Kidney (tissue), 14 donors: ENCODE data around the gene LDLRAD4. TPM values are rescaled to one million over a fixed set of nuclear protein-coding genes. Genes with fewer than 3 reads are reported as not detected.

Source experiments
- DNase-seq, 5 donors: peaks; one replicate each; pipeline ENCODE4 v3.0.0-alpha.2; 2013 to 2020
- FAIRE-seq: peaks from 2 replicates; lab custom pipeline; 2012; peaks lifted over from hg19 to GRCh38; lab: Jason Lieb, UNC
- H3K27ac ChIP-seq, 2 donors: one replicate each; pipeline ENCODE4 v1.7.0; 2013; ENCODE audit warnings: low read depth in 2 of 2, low read length in 2 of 2, inconsistent platforms in 1 of 2
- H3K27me3 ChIP-seq: one replicate; pipeline ENCODE4 v1.7.1; 2013; ENCODE audit warnings: low read length, inconsistent platforms; ENCODE audit not compliant: control insufficient read depth, insufficient read depth
- H3K36me3 ChIP-seq, 3 donors: one replicate each; pipeline versions ENCODE4 v1.7.0 to v1.7.1; 2013; ENCODE audit warnings: low read length in 3 of 3, control low read depth in 1 of 3, inconsistent platforms in 1 of 3; ENCODE audit not compliant: insufficient read depth in 3 of 3, control insufficient read depth in 2 of 3
- H3K4me1 ChIP-seq, 3 donors: one replicate each; pipeline versions ENCODE4 v1.7.0 to v1.7.1; 2013; ENCODE audit warnings: low read length in 3 of 3, inconsistent platforms in 1 of 3, low read depth in 1 of 3; ENCODE audit not compliant: control insufficient read depth in 2 of 3, insufficient read depth in 2 of 3
- H3K4me3 ChIP-seq, 3 donors: one replicate each; pipeline versions ENCODE4 v1.7.0 to v1.8.1; 2013; ENCODE audit warnings: low read length in 3 of 3, control low read depth in 1 of 3, inconsistent platforms in 1 of 3
- H3K9ac ChIP-seq, 3 donors: one replicate each; pipeline versions ENCODE4 v1.7.0 to v1.7.1; 2013; ENCODE audit warnings: low read length in 3 of 3, control low read depth in 1 of 3, inconsistent platforms in 1 of 3
- H3K9me3 ChIP-seq, 3 donors: one replicate each; pipeline versions ENCODE4 v1.7.0 to v1.7.1; 2013; ENCODE audit warnings: low read length in 3 of 3, control low read depth in 1 of 3, inconsistent platforms in 1 of 3; ENCODE audit not compliant: control insufficient read depth in 2 of 3, insufficient read depth in 1 of 3
- CTCF ChIP-seq: IDR thresholded peaks from 3 replicates; pipeline ENCODE4 v1.5.1; 2012; ENCODE audit warnings: mild to moderate bottlenecking, moderate library complexity, borderline replicate concordance; ENCODE audit not compliant: insufficient read depth; ENCODE audit errors: extremely low read depth
- intact Hi-C: fragments of 100-400 bp; cut with DNase I; formaldehyde crosslinking; loops from one replicate; pipeline ENCODE4 v1.11.1; 2022
- polyA plus RNA-seq: library from polyadenylated mRNA; stranded (reverse); fragments of 350-450 nt; fragmentation: Illumina TruSeq; extraction: RNeasy Lipid Tissue Mini Kit (QIAGEN cat#74804); gene quantifications from one replicate; pipeline ENCODE4 v1.2.3, GENCODE V29; 2014; ENCODE audit warnings: low read depth, low replicate concordance; ENCODE audit not compliant: insufficient read depth
- total RNA-seq: library from RNA; stranded (reverse); fragmentation: NEBNext Ultra II Directional; extraction: Animal tissue kit (Norgen Biotek cat#: 25700); gene quantifications from one replicate; pipeline ENCODE4 v1.2.1, GENCODE V29; 2021
- donor health status: control.
- donor health status: control.
- donor health status: control.
- donor health status: control.
- donor health status: control.
- donor health status: DM: yes; HTN: yes; CAD: no.
- donor health status: Normal renal cell carcinoma (clear cell type).

The LDLRAD4 gene
- total and polyA plus RNA-seq, 2 donors from 2014 or later, result 2.3 to 42.3 TPM

GRCh38 chr18:13331846-13332245, 113.3 kb downstream of the LDLRAD4 start:
- TF ChIP-seq CTCF, result no peak
- Histone ChIP-seq H3K9me3 (peaks cover 0 to 7% (median 5%) of the 10 kb centered on the region in 3 donors), H3K9ac (no peak overlapping the region), H3K27me3 (no peaks in the 10 kb centered on the region), H3K27ac (no peak overlapping the region), H3K4me1 (no peaks in the 10 kb centered on the region), H3K36me3 (no peaks in the 10 kb centered on the region), H3K4me3 (no peak overlapping the region)
- no peak for DNase-seq
- intact Hi-C loops, result no loop called here
- FAIRE-seq, result no peak

- TF ChIP-seq CTCF, result no peak
- intact Hi-C loops, result no loop called here
- Histone ChIP-seq H3K36me3 (no peaks in the 10 kb centered on the region), H3K27ac (no peak overlapping the region), H3K27me3 (no peaks in the 10 kb centered on the region), H3K4me1 (no peaks in the 10 kb centered on the region), H3K4me3 (no peak overlapping the region), H3K9ac (no peak overlapping the region), H3K9me3 (peaks cover 0 to 7% (median 5%) of the 10 kb centered on the region in 3 donors)
- DNase-seq, result no peak
- no peak for FAIRE-seq
These were observed 114.3 kb downstream of the LDLRAD4 start for GRCh38 chr18:13332874-13333273.

- FAIRE-seq (no peak), DNase-seq (no peak)
- H3K27ac ChIP-seq, result no peak overlapping the region
- no peaks in the 10 kb centered on the region for H3K27me3 ChIP-seq
- intact Hi-C loops, result no loop called here
- no peak overlapping the region for H3K4me3 ChIP-seq
- H3K4me1 ChIP-seq, result no peaks in the 10 kb centered on the region
- H3K9ac ChIP-seq, result no peak overlapping the region
- peaks cover 0 to 7% (median 7%) of the 10 kb centered on the region in 3 donors for H3K9me3 ChIP-seq
- H3K36me3 ChIP-seq, result no peaks in the 10 kb centered on the region
- no peak for TF ChIP-seq CTCF
These were observed 117.3 kb downstream of the LDLRAD4 start for GRCh38 chr18:13335903-13336302.

- intact Hi-C loops, result no loop called here
- FAIRE-seq, result no peak
- no peak for DNase-seq
- Histone ChIP-seq H3K27me3 (no peaks in the 10 kb centered on the region), H3K27ac (no peak overlapping the region), H3K9ac (no peak overlapping the region), H3K36me3 (no peaks in the 10 kb centered on the region), H3K4me3 (no peak overlapping the region), H3K4me1 (no peaks in the 10 kb centered on the region), H3K9me3 (peaks cover 0 to 15% (median 7%) of the 10 kb centered on the region in 3 donors)
- TF ChIP-seq CTCF, result no peak
These were observed 118.3 kb downstream of the LDLRAD4 start for GRCh38 chr18:13336841-13337240.
